ENCODE measurements around the gene UROS.

DNA sequence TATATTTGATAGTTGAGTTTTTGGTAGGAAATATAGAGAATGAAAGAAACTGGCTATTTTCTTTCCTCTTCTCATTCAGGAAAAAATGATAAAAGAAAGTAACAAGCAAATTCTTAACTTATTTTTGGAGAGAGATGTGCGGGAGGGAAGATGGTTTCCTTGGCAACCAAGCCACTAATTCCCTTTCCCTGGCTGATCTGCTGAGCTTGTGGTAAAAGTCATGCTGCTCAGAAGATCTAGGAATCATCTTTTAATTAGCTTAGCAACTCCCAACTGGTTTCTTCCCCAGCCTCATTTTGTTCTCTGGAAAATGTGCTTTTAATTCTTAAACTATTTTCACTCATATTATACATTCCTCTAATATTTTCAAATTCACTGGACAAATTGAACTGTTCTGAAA lies 11.8 kb downstream of the UROS start:
- TF ChIP-seq, protein P1, sequence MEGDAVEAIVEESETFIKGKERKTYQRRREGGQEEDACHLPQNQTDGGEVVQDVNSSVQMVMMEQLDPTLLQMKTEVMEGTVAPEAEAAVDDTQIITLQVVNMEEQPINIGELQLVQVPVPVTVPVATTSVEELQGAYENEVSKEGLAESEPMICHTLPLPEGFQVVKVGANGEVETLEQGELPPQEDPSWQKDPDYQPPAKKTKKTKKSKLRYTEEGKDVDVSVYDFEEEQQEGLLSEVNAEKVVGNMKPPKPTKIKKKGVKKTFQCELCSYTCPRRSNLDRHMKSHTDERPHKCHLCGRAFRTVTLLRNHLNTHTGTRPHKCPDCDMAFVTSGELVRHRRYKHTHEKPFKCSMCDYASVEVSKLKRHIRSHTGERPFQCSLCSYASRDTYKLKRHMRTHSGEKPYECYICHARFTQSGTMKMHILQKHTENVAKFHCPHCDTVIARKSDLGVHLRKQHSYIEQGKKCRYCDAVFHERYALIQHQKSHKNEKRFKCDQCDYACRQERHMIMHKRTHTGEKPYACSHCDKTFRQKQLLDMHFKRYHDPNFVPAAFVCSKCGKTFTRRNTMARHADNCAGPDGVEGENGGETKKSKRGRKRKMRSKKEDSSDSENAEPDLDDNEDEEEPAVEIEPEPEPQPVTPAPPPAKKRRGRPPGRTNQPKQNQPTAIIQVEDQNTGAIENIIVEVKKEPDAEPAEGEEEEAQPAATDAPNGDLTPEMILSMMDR (IDR thresholded peaks at IDR 0.05; ENCODE audit: insufficient read depth, low read depth, low read length) = no peak
- no peak for TF ChIP-seq EZH2 (IDR thresholded peaks at IDR 0.05; ENCODE audit: insufficient read depth, low read length)

Data from astrocyte (in vitro differentiated cells and primary cell).